Measurements from ENCODE around the gene CRHR1. TPM values are rescaled to one million over a fixed set of nuclear protein-coding genes. Genes with fewer than 3 reads are reported as not detected.
A peak's percentile ranks its signal among the peaks of the same experiment; 100 is the strongest.

CRHR1 gene
- total RNA-seq, 1 donor from 2014 or later: not detected

GRCh38 chr17:45871718-45872117 is 87.6 kb downstream of the CRHR1 start:
- intact Hi-C loops (cut with micrococcal nuclease): no loop called here
- no peak for DNase-seq
- peak overlapping the region; percentile 11 for H3K27ac Mint-ChIP-seq

GRCh38 chr17:45873728-45874127 is 89.6 kb downstream of the CRHR1 start:
- peaks cover 12% of the 10 kb centered on the region for H3K27me3 Mint-ChIP-seq
- peak overlapping the region; percentile 73 for H3K27ac Mint-ChIP-seq
- no peaks in the 10 kb centered on the region for H3K36me3 Mint-ChIP-seq (ENCODE audit: low read depth)
- peaks cover 15% of the 10 kb centered on the region for H3K4me1 Mint-ChIP-seq
- DNase-seq: peak; percentile 80
- no peaks in the 10 kb centered on the region for H3K9me3 Mint-ChIP-seq
- intact Hi-C loops (cut with micrococcal nuclease): no loop called here
- peak overlapping the region; percentile 71 for H3K4me3 Mint-ChIP-seq

More at GRCh38 chr17:45871718-45872117, 87.6 kb downstream of the CRHR1 start:
- Mint-ChIP-seq H3K4me1 (peaks cover 17% of the 10 kb centered on the region), H3K4me3 (no peak overlapping the region), H3K36me3 (ENCODE audit: low read depth) (no peaks in the 10 kb centered on the region), H3K27me3 (peaks cover 6% of the 10 kb centered on the region), H3K9me3 (no peaks in the 10 kb centered on the region)

GRCh38 chr17:45874151-45874550 is 90.0 kb downstream of the CRHR1 start:
- DNase-seq: no peak
- H3K27ac Mint-ChIP-seq: no peak overlapping the region
- peaks cover 15% of the 10 kb centered on the region for H3K4me1 Mint-ChIP-seq
- no peaks in the 10 kb centered on the region for H3K36me3 Mint-ChIP-seq (ENCODE audit: low read depth)
- no peaks in the 10 kb centered on the region for H3K9me3 Mint-ChIP-seq
- peaks cover 12% of the 10 kb centered on the region for H3K27me3 Mint-ChIP-seq
- intact Hi-C loops (cut with micrococcal nuclease): no loop called here
- no peak overlapping the region for H3K4me3 Mint-ChIP-seq

- DNase-seq: no peak
- intact Hi-C loops (cut with micrococcal nuclease): no loop called here
- Mint-ChIP-seq H3K9me3 (no peaks in the 10 kb centered on the region), H3K36me3 (ENCODE audit: low read depth) (no peaks in the 10 kb centered on the region), H3K4me1 (peaks cover 9% of the 10 kb centered on the region), H3K27me3 (peaks cover 14% of the 10 kb centered on the region), H3K27ac (no peak overlapping the region), H3K4me3 (no peak overlapping the region)
Observed at GRCh38 chr17:45876539-45876938, 92.4 kb downstream of the CRHR1 start.

GRCh38 chr17:45877467-45877866 is 93.3 kb downstream of the CRHR1 start:
- H3K4me3 Mint-ChIP-seq: no peak overlapping the region
- no peaks in the 10 kb centered on the region for H3K36me3 Mint-ChIP-seq (ENCODE audit: low read depth)

GRCh38 chr17:45883063-45883462 is 98.9 kb downstream of the CRHR1 start:
- H3K27ac Mint-ChIP-seq: no peak overlapping the region
- H3K9me3 Mint-ChIP-seq: peaks cover 9% of the 10 kb centered on the region
- intact Hi-C loops (cut with micrococcal nuclease): no loop called here
- H3K4me1 Mint-ChIP-seq: peaks cover 5% of the 10 kb centered on the region
- H3K36me3 Mint-ChIP-seq (ENCODE audit: low read depth): no peaks in the 10 kb centered on the region
- H3K4me3 Mint-ChIP-seq: no peak overlapping the region
- peaks cover 9% of the 10 kb centered on the region for H3K27me3 Mint-ChIP-seq
- no peak for DNase-seq

More at GRCh38 chr17:45877467-45877866, 93.3 kb downstream of the CRHR1 start:
- Mint-ChIP-seq H3K27ac (no peak overlapping the region), H3K9me3 (no peaks in the 10 kb centered on the region), H3K4me1 (peaks cover 6% of the 10 kb centered on the region), H3K27me3 (peaks cover 14% of the 10 kb centered on the region)
- intact Hi-C loops (cut with micrococcal nuclease): no loop called here
- DNase-seq: no peak

Other genes with a start within 250 kb of the CRHR1 start
- gene SPPL2C, start 60.6 kb downstream of the CRHR1 start, total RNA-seq: not detected in 2 replicates
- gene MAPT, start 110.2 kb downstream of the CRHR1 start, total RNA-seq: 0.37 and 0.47 TPM in 2 replicates
- not detected in 2 replicates for gene STH, start 214.9 kb downstream of the CRHR1 start, total RNA-seq

Measured in activated CD4-positive, alpha-beta T cell treated with anti-CD3 and anti-CD28 coated beads, Interleukin-2, amount 10 ng/mL, durations not matched to agents 24 days and 14 days (primary cell).